Mucosa of descending colon (tissue), 3 donors: ENCODE data around the gene LYPD1. TPM values are rescaled to one million over a fixed set of nuclear protein-coding genes. Genes with fewer than 3 reads are reported as not detected.

Experiments
- ATAC-seq: fragments of 200-7000 bp; cut with Tn5 transposase; one replicate; pipeline ENCODE4 v1.9.1; 2020; ENCODE audit warnings: mild to moderate bottlenecking, moderate library complexity
- DNase-seq, 3 donors: peaks; one replicate each; pipeline ENCODE4 v3.0.0-alpha.2; 2020
- H3K36me3 ChIP-seq: fragments of 200-600 bp; one replicate; pipeline ENCODE4 v1.8.0; 2021; ENCODE audit warnings: low read depth, mild to moderate bottlenecking
- H3K4me1 ChIP-seq: fragments of 200-600 bp; one replicate; pipeline ENCODE4 v1.8.0; 2021; ENCODE audit warnings: low read depth, mild to moderate bottlenecking
- H3K4me3 ChIP-seq: fragments of 200-600 bp; one replicate; pipeline ENCODE4 v1.8.0; 2021; ENCODE audit warnings: mild to moderate bottlenecking
- H3K9me3 ChIP-seq: fragments of 200-600 bp; one replicate; pipeline ENCODE4 v1.8.0; 2021; ENCODE audit warnings: mild to moderate bottlenecking
- intact Hi-C, 2 donors: fragments of 100-400 bp; cut with DNase I in 1 of 2; cut with micrococcal nuclease in 1 of 2; formaldehyde crosslinking; loops; one replicate each; pipeline versions ENCODE4 v1.11.0 to v1.11.1; 2022; cut with DNase I, micrococcal nuclease
- total RNA-seq, 3 donors: library from RNA; stranded (reverse); fragmentation: NEBNext Ultra II Directional in 2 of 3; extraction: Animal tissue kit (Norgen Biotek cat#: 25700) in 2 of 3; gene quantifications; one replicate each; pipeline versions ENCODE4 v1.2.1 to v1.2.4, GENCODE V29; 2021 to 2023
- TF ChIP-seq, protein P1 (sequence below): fragments of 200-600 bp; IDR thresholded peaks from one replicate; pipeline ENCODE4 v1.8.0; 2022; ENCODE audit warnings: antibody characterized with exemption, mild to moderate bottlenecking
- donor health status: DM: no; HTN: no; CAD: no; lungs with moderate emphysema.
- donor health status: DM: no; HTN: no; CAD: no.
- donor health status: DM: no; HTN: yes; CAD: no.

The LYPD1 gene
- total RNA-seq, 3 donors from 2014 or later: 1.8 to 3.2 TPM; not detected in 1

DNA sequence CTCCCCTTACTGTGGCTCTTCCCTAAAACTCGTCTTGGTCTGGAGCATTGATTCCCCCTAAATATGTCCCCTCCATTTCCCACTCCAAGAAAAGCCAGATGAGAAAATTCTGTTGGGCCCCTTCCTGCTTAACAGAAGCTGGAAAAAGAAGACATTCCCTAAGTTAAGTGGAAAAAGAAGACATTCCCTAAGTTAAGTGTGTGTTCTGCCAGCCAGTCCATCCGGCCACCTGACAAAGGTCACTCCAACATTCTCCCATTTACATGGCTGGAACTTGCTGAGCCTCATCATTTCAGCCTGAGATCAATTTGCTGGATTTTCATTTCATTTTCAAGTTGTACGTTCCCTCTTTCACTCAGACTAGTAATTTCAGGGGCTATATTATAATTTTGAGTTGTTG lies 52.0 kb downstream of the LYPD1 start:
- TF ChIP-seq, protein P1, sequence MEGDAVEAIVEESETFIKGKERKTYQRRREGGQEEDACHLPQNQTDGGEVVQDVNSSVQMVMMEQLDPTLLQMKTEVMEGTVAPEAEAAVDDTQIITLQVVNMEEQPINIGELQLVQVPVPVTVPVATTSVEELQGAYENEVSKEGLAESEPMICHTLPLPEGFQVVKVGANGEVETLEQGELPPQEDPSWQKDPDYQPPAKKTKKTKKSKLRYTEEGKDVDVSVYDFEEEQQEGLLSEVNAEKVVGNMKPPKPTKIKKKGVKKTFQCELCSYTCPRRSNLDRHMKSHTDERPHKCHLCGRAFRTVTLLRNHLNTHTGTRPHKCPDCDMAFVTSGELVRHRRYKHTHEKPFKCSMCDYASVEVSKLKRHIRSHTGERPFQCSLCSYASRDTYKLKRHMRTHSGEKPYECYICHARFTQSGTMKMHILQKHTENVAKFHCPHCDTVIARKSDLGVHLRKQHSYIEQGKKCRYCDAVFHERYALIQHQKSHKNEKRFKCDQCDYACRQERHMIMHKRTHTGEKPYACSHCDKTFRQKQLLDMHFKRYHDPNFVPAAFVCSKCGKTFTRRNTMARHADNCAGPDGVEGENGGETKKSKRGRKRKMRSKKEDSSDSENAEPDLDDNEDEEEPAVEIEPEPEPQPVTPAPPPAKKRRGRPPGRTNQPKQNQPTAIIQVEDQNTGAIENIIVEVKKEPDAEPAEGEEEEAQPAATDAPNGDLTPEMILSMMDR: no peak
- Histone ChIP-seq H3K4me1 (no peaks in the 10 kb centered on the region), H3K36me3 (no peaks in the 10 kb centered on the region), H3K9me3 (no peaks in the 10 kb centered on the region), H3K4me3 (no peak overlapping the region)
- no peak for DNase-seq
- intact Hi-C loops: no loop called here
- no peak for ATAC-seq

GRCh38 chr2:132615329-132616085 lies 54.5 kb downstream of the LYPD1 start:
- intact Hi-C loops: no loop called here
- H3K9me3 ChIP-seq: no peaks in the 10 kb centered on the region
- no peaks in the 10 kb centered on the region for H3K4me1 ChIP-seq
- no peak overlapping the region for H3K4me3 ChIP-seq
- TF ChIP-seq, protein P1: no peak
- no peak for ATAC-seq
- H3K36me3 ChIP-seq: no peaks in the 10 kb centered on the region
- DNase-seq: no peak

- no peaks in the 10 kb centered on the region for H3K36me3 ChIP-seq
- H3K4me1 ChIP-seq: no peaks in the 10 kb centered on the region
- TF ChIP-seq, protein P1: no peak
- no peak for ATAC-seq
- H3K9me3 ChIP-seq: no peaks in the 10 kb centered on the region
- intact Hi-C loops: no loop called here
- no peak for DNase-seq
- H3K4me3 ChIP-seq: no peak overlapping the region
Measured at GRCh38 chr2:132611719-132612118, 58.3 kb downstream of the LYPD1 start.

DNA sequence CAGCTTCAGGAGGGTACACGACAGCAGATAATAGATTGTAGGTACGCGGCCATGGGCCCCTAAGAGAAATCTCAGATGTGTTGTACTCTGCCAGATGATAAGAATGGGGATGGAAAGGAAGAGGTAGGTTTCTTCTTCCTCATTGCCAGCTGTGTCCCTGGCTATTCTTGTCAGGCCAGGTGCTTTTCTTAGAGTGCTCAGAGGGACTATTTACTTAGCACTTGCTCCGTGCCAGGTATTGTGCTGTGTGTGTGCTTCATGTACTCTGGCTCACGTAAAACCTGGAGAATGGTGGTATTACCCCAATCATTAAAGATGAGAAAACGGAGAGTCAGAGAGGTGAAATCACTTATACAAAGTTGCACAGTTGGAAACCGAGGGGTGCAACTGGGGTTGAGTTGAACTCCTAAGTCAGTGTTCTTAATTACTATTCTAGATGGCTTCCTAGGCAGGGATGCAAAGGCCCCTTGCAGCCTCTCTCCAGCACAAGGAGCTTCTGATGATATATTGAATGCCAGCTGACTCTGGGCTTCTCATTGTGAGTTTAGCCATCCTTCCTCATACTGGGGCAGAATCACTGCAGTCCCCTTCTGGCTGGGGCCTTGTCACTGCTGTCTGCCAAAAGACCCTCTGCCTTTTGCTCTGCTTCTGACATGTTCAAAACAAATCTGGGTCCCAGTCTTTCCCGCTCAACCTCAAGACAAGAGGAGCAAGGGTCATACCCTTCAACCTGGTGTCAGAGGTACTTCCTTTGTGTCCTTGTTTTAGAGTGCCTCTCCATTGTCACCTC lies 60.7 kb downstream of the LYPD1 start:
- intact Hi-C loops: no loop called here
- TF ChIP-seq, protein P1: no peak
- ATAC-seq: peak; percentile 79

GRCh38 chr2:132608311-132608710 lies 61.7 kb downstream of the LYPD1 start:
- TF ChIP-seq, protein P1: no peak
- H3K4me3 ChIP-seq: no peak overlapping the region
- intact Hi-C loops: no loop called here

More for the DNA sequence above, 60.7 kb downstream of the LYPD1 start:
- no peaks in the 10 kb centered on the region for H3K9me3 ChIP-seq
- H3K36me3 ChIP-seq: no peaks in the 10 kb centered on the region
- H3K4me1 ChIP-seq: no peaks in the 10 kb centered on the region
- peak in 1 of 3 donors; percentile 7 for DNase-seq
- H3K4me3 ChIP-seq: no peak overlapping the region

More at GRCh38 chr2:132608311-132608710, 61.7 kb downstream of the LYPD1 start:
- DNase-seq (no peak), ATAC-seq (no peak)
- Histone ChIP-seq H3K4me1 (no peaks in the 10 kb centered on the region), H3K9me3 (no peaks in the 10 kb centered on the region), H3K36me3 (no peaks in the 10 kb centered on the region)
